ENCODE results near the gene CSNK1G2.

- TF ChIP-seq PPARA (CRISPR knock-in tag; IDR thresholded peaks at IDR 0.05; ENCODE audit: borderline replicate concordance) (no peak), RARB (CRISPR knock-in tag; IDR thresholded peaks at IDR 0.05) (no peak), ZC3H10 (CRISPR knock-in tag; IDR thresholded peaks at IDR 0.05) (no peak), ESRRG (CRISPR knock-in tag; IDR thresholded peaks at IDR 0.05) (no peak), TOX (CRISPR knock-in tag; IDR thresholded peaks at IDR 0.05; ENCODE audit: borderline replicate concordance) (no peak), CSRNP3 (CRISPR knock-in tag; IDR thresholded peaks at IDR 0.05) (no peak), ZNF565 (CRISPR knock-in tag; conservative IDR thresholded peaks at IDR 0.05; ENCODE audit: low read depth) (no peak), ZFP30 (CRISPR knock-in tag; IDR thresholded peaks at IDR 0.05) (no peak), CREB5 (CRISPR knock-in tag; IDR thresholded peaks at IDR 0.05; ENCODE audit: low read depth) (no peak)
These were observed 70.2 kb downstream of the CSNK1G2 start for GRCh38 chr19:2011169-2011568.

Data from SK-N-SH treated with all-trans-retinoic acid at 6 μM for 48 hours (cell line).